ENCODE measurements around the gene UBR3. TPM values are rescaled to one million over a fixed set of nuclear protein-coding genes. Genes with fewer than 3 reads are reported as not detected.
A peak's percentile ranks its signal among the peaks of the same experiment; 100 is the strongest.

The UBR3 gene
- polyA plus RNA-seq, 4 donors = 8.1 to 21.6 (median 10.1) TPM

DNA sequence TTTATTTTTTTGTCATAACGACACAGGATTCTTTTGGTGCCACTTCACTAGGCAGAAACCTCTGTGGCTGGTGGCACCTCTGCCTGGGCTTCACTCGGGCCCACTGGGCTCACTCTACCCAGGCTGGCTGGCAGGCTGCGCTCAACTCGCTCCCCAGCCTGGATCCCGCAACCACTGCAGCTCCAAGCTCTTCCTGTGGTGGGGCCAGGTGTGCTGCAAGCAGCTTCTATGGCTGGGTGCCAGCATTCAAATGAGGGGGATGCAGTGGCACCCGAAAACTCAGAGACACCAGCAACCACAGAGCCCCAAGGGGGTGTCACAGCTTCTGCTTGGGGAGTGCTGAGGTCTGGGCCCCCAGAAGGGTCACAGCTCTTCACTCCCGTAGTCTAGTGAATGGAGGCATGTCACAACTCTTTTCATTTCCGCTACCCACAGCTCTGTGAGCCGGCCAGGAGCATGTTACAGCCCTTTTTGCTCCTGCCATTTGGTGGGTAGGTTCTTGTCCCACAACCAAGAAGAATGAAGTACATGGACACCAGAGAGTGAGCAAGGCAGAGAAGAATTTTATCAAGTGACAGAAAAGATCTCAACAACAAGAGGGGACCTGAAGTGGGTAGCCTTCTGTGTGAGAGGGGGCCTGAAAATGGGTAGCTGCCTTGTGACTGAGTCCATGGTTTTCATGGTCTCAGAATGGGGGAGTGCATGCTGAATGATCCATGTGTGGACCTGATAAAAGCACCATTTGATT, 170.1 kb downstream of the UBR3 start:
- Histone ChIP-seq H3K27ac (ENCODE audit: low read depth in 1 of 3, low read length in 2 of 3) (no peak overlapping the region), H3K4me1 (ENCODE audit: control insufficient read depth in 3 of 3, insufficient read depth in 2 of 3, low read depth in 1 of 3, low read length in 2 of 3) (peaks cover 0 to 2% (median 0%) of the 10 kb centered on the region in 3 donors), H3K36me3 (ENCODE audit: control insufficient read depth in 3 of 3, insufficient read depth in 2 of 3, low read depth in 1 of 3, low read length in 3 of 3) (peaks cover 4 to 10% (median 7%) of the 10 kb centered on the region in 3 donors), H3K4me3 (ENCODE audit: low read depth in 1 of 3, low read length in 3 of 3) (no peak overlapping the region), H3K27me3 (ENCODE audit: control insufficient read depth in 3 of 3, insufficient read depth in 3 of 3, low read length in 3 of 3) (no peaks in the 10 kb centered on the region), H3K9me3 (ENCODE audit: control insufficient read depth in 2 of 2, insufficient read depth in 1 of 2, low read depth in 1 of 2, low read length in 1 of 2) (peaks cover 0 to 9% of the 10 kb centered on the region in 2 donors)
- no peak for DNase-seq
- 91 to 98% (median 97%) methylated on average over 9 of the region's 9 CpGs for WGBS, 3 donors
- no peak for FAIRE-seq

DNA sequence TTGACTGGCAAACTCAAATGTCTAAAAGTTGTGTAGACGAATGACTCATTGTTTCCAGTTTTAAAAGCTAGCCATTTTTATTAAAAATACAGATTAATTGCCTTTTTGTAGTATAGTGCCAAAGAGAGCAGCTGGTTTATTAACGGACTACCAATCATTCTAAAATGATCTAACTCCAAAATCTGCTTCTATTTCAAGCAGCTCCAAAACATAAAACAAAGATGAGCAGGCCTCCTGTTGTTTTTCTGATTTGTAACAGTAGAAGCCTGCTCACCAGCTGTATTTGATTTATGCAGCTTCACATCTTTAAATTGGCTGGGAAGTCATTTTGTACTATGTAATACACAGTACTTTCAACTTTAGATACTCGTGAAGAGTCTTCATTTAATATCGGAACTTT, 171.8 kb downstream of the UBR3 start:
- H3K4me3 ChIP-seq (ENCODE audit: low read depth in 1 of 3, low read length in 3 of 3) = no peak overlapping the region
- H3K27me3 ChIP-seq (ENCODE audit: control insufficient read depth in 3 of 3, insufficient read depth in 3 of 3, low read length in 3 of 3) = no peaks in the 10 kb centered on the region
- H3K9me3 ChIP-seq (ENCODE audit: control insufficient read depth in 2 of 2, insufficient read depth in 1 of 2, low read depth in 1 of 2, low read length in 1 of 2) = peaks cover 0 to 9% of the 10 kb centered on the region in 2 donors
- DNase-seq (no peak), FAIRE-seq (no peak)
- WGBS, 3 donors = 61 to 93% (median 90%) methylated on average over 4 of the region's 4 CpGs
- peaks cover 0 to 3% (median 2%) of the 10 kb centered on the region in 3 donors for H3K4me1 ChIP-seq (ENCODE audit: control insufficient read depth in 3 of 3, insufficient read depth in 2 of 3, low read depth in 1 of 3, low read length in 2 of 3)
- no peak overlapping the region for H3K27ac ChIP-seq (ENCODE audit: low read depth in 1 of 3, low read length in 2 of 3)
- peaks cover 4 to 10% (median 9%) of the 10 kb centered on the region in 3 donors for H3K36me3 ChIP-seq (ENCODE audit: control insufficient read depth in 3 of 3, insufficient read depth in 2 of 3, low read depth in 1 of 3, low read length in 3 of 3)

DNA sequence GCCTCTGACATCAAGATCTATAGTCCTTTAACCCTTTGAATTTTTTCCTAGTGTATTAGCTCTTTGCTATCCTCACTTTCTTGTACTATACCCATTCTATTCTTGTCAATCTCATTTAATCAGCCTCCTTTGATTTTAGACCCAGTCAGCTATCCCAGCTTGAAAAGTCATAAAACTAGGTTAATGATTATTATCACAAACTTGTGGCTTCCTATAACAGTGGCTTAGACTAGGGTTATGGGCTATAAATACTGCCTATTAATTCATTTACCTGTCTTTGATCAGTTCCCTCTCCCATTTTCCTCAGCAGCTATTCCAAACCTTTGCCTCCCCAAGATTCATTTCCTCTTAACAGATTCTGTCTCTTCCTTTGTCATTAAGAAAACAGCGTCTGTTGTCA, 174.8 kb downstream of the UBR3 start:
- WGBS, 3 donors = 13 to 69% (median 48%) methylated on average over 1 of the region's 1 CpG
- DNase-seq (peak; percentile 43 to 64), FAIRE-seq (no peak)
- Histone ChIP-seq H3K9me3 (ENCODE audit: control insufficient read depth in 2 of 2, insufficient read depth in 1 of 2, low read depth in 1 of 2, low read length in 1 of 2) (peaks cover 0 to 7% of the 10 kb centered on the region in 2 donors), H3K4me3 (ENCODE audit: low read depth in 1 of 3, low read length in 3 of 3) (no peak overlapping the region), H3K27me3 (ENCODE audit: control insufficient read depth in 3 of 3, insufficient read depth in 3 of 3, low read length in 3 of 3) (no peaks in the 10 kb centered on the region), H3K4me1 (ENCODE audit: control insufficient read depth in 3 of 3, insufficient read depth in 2 of 3, low read depth in 1 of 3, low read length in 2 of 3) (peaks cover 0 to 3% (median 2%) of the 10 kb centered on the region in 3 donors), H3K36me3 (ENCODE audit: control insufficient read depth in 3 of 3, insufficient read depth in 2 of 3, low read depth in 1 of 3, low read length in 3 of 3) (peaks cover 5 to 8% (median 7%) of the 10 kb centered on the region in 3 donors), H3K27ac (ENCODE audit: low read depth in 1 of 3, low read length in 2 of 3) (peak overlapping the region in 1 of 3 donors; percentile 62)

DNA sequence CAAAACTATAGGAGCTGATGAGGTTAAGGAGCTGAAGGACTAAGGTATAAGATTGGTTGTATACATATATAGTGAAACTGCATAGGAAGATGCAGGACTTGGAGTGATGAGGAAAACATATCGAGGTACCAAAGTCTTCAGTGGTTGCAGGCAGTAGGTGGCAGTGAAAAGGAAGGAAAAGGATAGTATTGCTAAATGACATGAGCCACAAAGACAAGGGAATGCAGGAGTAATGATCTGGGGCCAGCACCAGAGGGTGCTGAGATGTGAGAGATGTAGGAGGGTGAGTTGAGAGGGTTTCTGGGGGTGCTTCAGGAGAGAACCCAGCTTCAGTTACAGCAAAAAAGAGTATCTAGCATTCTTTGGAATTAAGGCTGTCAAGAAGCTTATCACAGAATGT, 178.4 kb downstream of the UBR3 start:
- H3K9me3 ChIP-seq (ENCODE audit: control insufficient read depth in 2 of 2, insufficient read depth in 1 of 2, low read depth in 1 of 2, low read length in 1 of 2) = no peaks in the 10 kb centered on the region
- H3K27me3 ChIP-seq (ENCODE audit: control insufficient read depth in 3 of 3, insufficient read depth in 3 of 3, low read length in 3 of 3) = no peaks in the 10 kb centered on the region
- no peak overlapping the region for H3K27ac ChIP-seq (ENCODE audit: low read depth in 1 of 3, low read length in 2 of 3)
- DNase-seq = no peak
- H3K4me1 ChIP-seq (ENCODE audit: control insufficient read depth in 3 of 3, insufficient read depth in 2 of 3, low read depth in 1 of 3, low read length in 2 of 3) = peaks cover 0 to 3% (median 2%) of the 10 kb centered on the region in 3 donors
- 78 to 100% (median 88%) methylated on average over 1 of the region's 1 CpG for WGBS, 3 donors
- no peak overlapping the region for H3K4me3 ChIP-seq (ENCODE audit: low read depth in 1 of 3, low read length in 3 of 3)
- no peak for FAIRE-seq
- H3K36me3 ChIP-seq (ENCODE audit: control insufficient read depth in 3 of 3, insufficient read depth in 2 of 3, low read depth in 1 of 3, low read length in 3 of 3) = peaks cover 3 to 8% (median 4%) of the 10 kb centered on the region in 3 donors

DNA sequence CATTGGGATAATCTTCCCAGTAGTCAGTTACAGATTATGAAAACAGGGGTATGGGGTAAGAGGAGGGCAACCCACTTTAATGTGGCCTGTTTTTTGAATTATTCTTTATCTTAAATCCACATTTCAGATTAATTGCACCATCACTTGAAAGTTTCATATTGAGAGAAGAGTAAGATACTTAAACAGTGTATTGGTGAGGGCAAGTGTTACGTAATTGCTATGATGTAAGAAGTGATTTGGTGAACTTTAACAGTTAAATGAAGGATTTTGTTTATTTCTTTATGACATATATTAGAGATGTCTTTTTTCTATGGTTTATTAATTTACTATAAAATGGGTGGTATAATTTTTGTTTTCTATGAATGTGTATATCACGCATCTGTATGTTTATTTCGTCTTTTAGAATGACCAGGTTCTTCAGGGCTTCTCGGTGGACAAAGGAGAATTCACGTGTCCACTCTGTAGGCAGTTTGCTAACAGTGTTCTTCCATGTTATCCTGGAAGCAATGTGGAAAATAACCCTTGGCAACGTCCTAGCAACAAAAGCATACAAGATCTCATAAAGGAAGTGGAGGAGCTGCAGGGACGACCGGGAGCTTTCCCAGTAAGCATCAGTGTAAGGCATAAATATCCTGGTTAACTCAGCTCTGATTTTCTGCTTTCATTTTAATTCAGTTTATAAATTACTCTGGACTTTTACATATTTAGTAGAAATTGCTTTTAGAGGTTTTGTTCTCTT, 179.5 kb downstream of the UBR3 start:
- Histone ChIP-seq H3K27me3 (ENCODE audit: control insufficient read depth in 3 of 3, insufficient read depth in 3 of 3, low read length in 3 of 3) (no peaks in the 10 kb centered on the region), H3K9me3 (ENCODE audit: control insufficient read depth in 2 of 2, insufficient read depth in 1 of 2, low read depth in 1 of 2, low read length in 1 of 2) (no peaks in the 10 kb centered on the region), H3K4me1 (ENCODE audit: control insufficient read depth in 3 of 3, insufficient read depth in 2 of 3, low read depth in 1 of 3, low read length in 2 of 3) (peaks cover 0 to 3% (median 2%) of the 10 kb centered on the region in 3 donors), H3K36me3 (ENCODE audit: control insufficient read depth in 3 of 3, insufficient read depth in 2 of 3, low read depth in 1 of 3, low read length in 3 of 3) (peaks cover 3 to 8% (median 4%) of the 10 kb centered on the region in 3 donors), H3K4me3 (ENCODE audit: low read depth in 1 of 3, low read length in 3 of 3) (no peak overlapping the region), H3K27ac (ENCODE audit: low read depth in 1 of 3, low read length in 2 of 3) (no peak overlapping the region)
- 86 to 93% (median 89%) methylated on average over 8 of the region's 8 CpGs for WGBS, 3 donors
- no peak for FAIRE-seq
- DNase-seq = peak in 1 of 2 donors; percentile 5

DNA sequence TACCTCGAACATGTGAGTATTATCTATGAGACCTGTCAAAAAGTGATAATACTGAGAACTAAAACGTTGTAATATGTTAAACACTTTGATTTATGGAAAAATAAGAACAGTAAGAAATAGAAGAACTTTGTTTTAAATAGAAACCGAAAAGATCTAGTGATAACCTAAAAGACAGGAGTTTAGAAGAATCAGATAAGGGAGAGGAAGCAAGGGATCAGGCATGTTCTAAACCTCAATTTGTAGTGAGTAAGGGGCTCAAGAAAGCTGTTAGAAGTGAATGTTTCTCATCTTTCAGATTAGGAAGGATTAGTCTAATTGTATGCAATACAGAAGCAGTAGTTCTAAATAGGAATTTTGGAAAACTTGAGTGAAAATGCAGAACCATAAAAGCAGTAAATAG, 182.0 kb downstream of the UBR3 start:
- 76 to 82% (median 79%) methylated on average over 3 of the region's 3 CpGs for WGBS, 3 donors
- DNase-seq (no peak), FAIRE-seq (no peak)
- Histone ChIP-seq H3K4me1 (ENCODE audit: control insufficient read depth in 3 of 3, insufficient read depth in 2 of 3, low read depth in 1 of 3, low read length in 2 of 3) (no peaks in the 10 kb centered on the region), H3K4me3 (ENCODE audit: low read depth in 1 of 3, low read length in 3 of 3) (no peak overlapping the region), H3K9me3 (ENCODE audit: control insufficient read depth in 2 of 2, insufficient read depth in 1 of 2, low read depth in 1 of 2, low read length in 1 of 2) (no peaks in the 10 kb centered on the region), H3K27ac (ENCODE audit: low read depth in 1 of 3, low read length in 2 of 3) (no peak overlapping the region), H3K27me3 (ENCODE audit: control insufficient read depth in 3 of 3, insufficient read depth in 3 of 3, low read length in 3 of 3) (no peaks in the 10 kb centered on the region), H3K36me3 (ENCODE audit: control insufficient read depth in 3 of 3, insufficient read depth in 2 of 3, low read depth in 1 of 3, low read length in 3 of 3) (peaks cover 2 to 8% (median 6%) of the 10 kb centered on the region in 3 donors)

DNA sequence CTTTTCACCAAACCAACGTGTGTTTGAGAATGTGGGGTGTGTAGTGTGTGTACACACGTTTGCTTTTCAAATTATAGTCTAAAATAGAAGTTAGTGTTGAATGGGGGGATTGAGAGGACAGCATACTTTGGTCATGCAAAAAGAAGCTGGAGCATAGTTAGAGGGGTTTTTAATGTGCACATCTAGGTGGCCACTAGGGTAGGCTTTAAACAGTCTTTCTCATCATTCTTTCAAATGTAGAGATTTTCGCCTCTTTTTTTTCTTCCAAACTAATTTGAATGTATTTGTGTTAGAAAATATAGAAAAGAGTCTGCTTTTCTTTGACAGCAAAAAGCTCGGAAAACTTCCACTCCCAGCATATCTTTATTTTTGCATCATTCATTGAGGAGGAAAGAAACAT, 185.5 kb downstream of the UBR3 start:
- no peak for FAIRE-seq
- 89 to 97% (median 94%) methylated on average over 4 of the region's 4 CpGs for WGBS, 3 donors
- peaks cover 0 to 2% (median 2%) of the 10 kb centered on the region in 3 donors for H3K36me3 ChIP-seq (ENCODE audit: control insufficient read depth in 3 of 3, insufficient read depth in 2 of 3, low read depth in 1 of 3, low read length in 3 of 3)

DNA sequence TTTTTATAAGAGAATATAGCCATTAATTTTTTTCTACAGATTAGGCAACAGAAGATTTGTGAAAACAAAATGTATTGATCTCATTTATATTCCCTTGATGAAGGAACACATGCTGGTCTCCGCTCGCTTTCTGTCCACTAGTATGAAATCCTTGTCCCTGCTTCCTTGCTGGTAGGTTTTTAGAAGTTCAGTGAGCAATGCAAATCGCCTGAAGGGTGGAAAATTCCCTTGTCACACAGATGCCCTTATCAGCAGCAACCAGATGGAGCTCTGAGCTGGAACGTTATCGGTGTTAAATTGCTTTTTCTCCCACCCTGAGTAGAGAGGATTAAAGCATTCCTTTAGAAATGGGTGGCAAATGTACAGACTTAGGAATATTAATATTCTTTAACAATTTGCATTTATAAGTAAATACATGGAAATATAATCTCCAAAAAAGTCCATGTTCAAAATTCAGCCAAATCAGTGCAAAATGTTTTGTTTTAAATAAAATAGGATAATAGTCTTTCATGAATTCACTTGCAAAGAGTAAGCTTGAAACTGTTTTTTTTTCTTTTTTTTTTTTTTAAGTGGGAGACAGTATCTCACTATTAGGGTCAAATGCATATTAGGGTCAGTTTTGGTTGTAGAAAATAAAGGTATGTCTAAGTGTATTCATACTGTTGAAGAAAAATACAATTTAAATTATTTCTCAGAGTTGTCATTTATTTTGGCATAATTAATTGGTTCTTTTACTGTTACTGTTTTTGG, 186.7 kb downstream of the UBR3 start:
- Histone ChIP-seq H3K27me3 (ENCODE audit: control insufficient read depth in 3 of 3, insufficient read depth in 3 of 3, low read length in 3 of 3) (no peaks in the 10 kb centered on the region), H3K36me3 (ENCODE audit: control insufficient read depth in 3 of 3, insufficient read depth in 2 of 3, low read depth in 1 of 3, low read length in 3 of 3) (peaks cover 0 to 2% (median 2%) of the 10 kb centered on the region in 3 donors), H3K9me3 (ENCODE audit: control insufficient read depth in 2 of 2, insufficient read depth in 1 of 2, low read depth in 1 of 2, low read length in 1 of 2) (no peaks in the 10 kb centered on the region), H3K4me3 (ENCODE audit: low read depth in 1 of 3, low read length in 3 of 3) (no peak overlapping the region), H3K27ac (ENCODE audit: low read depth in 1 of 3, low read length in 2 of 3) (no peak overlapping the region), H3K4me1 (ENCODE audit: control insufficient read depth in 3 of 3, insufficient read depth in 2 of 3, low read depth in 1 of 3, low read length in 2 of 3) (no peaks in the 10 kb centered on the region)
- DNase-seq = no peak
- 85 to 92% (median 86%) methylated on average over 5 of the region's 5 CpGs for WGBS, 3 donors
- FAIRE-seq = no peak

More for the DNA sequence above, 185.5 kb downstream of the UBR3 start:
- H3K27ac ChIP-seq (ENCODE audit: low read depth in 1 of 3, low read length in 2 of 3) = no peak overlapping the region
- no peaks in the 10 kb centered on the region for H3K4me1 ChIP-seq (ENCODE audit: control insufficient read depth in 3 of 3, insufficient read depth in 2 of 3, low read depth in 1 of 3, low read length in 2 of 3)
- H3K27me3 ChIP-seq (ENCODE audit: control insufficient read depth in 3 of 3, insufficient read depth in 3 of 3, low read length in 3 of 3) = no peaks in the 10 kb centered on the region
- no peak overlapping the region for H3K4me3 ChIP-seq (ENCODE audit: low read depth in 1 of 3, low read length in 3 of 3)
- no peak for DNase-seq
- no peaks in the 10 kb centered on the region for H3K9me3 ChIP-seq (ENCODE audit: control insufficient read depth in 2 of 2, insufficient read depth in 1 of 2, low read depth in 1 of 2, low read length in 1 of 2)
